Measurements from ENCODE around the gene DPEP2NB. TPM values are rescaled to one million over a fixed set of nuclear protein-coding genes. Genes with fewer than 3 reads are reported as not detected.

The DPEP2NB gene
- total and polyA plus RNA-seq, 7 donors, result 0.05 TPM; not detected in 6

DNA sequence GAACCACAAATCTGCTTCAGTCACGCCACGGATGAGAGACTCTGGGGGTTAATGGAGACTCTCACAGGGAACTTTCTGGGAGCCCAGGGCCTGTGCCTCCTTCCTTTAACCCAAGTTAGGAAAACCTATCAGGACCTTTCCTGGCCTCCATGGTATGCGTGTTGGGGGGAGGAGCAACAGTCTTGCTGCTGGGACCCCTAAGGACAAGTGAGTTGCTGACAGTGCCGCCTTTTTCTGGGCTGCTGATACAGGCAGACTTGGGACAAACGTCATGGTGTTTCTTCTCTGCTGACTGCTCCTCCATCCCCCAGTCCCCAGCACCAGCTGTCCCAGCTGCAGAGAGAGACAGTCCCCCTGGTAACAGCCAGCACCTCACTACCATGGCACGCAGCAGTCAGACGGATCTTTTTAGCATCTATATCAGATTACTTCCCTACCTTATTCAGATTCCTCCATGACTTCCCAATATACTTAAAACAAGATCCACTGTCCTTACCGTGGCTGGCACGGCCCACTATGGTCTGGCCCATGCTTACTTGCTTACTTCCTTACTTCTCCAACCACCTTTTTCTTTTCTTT, 6.5 kb downstream of the DPEP2NB start:
- no peak for DNase-seq
- WGBS, 3 donors, result 32 to 47% (median 36%) methylated on average over 9 of the region's 9 CpGs
- H3K9me3 ChIP-seq, result no peaks in the 10 kb centered on the region
- TF ChIP-seq, protein P1, sequence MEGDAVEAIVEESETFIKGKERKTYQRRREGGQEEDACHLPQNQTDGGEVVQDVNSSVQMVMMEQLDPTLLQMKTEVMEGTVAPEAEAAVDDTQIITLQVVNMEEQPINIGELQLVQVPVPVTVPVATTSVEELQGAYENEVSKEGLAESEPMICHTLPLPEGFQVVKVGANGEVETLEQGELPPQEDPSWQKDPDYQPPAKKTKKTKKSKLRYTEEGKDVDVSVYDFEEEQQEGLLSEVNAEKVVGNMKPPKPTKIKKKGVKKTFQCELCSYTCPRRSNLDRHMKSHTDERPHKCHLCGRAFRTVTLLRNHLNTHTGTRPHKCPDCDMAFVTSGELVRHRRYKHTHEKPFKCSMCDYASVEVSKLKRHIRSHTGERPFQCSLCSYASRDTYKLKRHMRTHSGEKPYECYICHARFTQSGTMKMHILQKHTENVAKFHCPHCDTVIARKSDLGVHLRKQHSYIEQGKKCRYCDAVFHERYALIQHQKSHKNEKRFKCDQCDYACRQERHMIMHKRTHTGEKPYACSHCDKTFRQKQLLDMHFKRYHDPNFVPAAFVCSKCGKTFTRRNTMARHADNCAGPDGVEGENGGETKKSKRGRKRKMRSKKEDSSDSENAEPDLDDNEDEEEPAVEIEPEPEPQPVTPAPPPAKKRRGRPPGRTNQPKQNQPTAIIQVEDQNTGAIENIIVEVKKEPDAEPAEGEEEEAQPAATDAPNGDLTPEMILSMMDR (IDR thresholded peaks at IDR 0.05), result no peak
- no peaks in the 10 kb centered on the region for H3K4me1 ChIP-seq
- H3K36me3 ChIP-seq (ENCODE audit: insufficient read depth in 1 of 2, low read depth in 1 of 2), result no peaks in the 10 kb centered on the region
- ATAC-seq, result peak in 3 of 4 donors; percentile 24 to 70 (median 67)
- intact Hi-C loops (cut with DNase I), result no loop called here
- no peak overlapping the region for H3K4me3 ChIP-seq
- no peaks in the 10 kb centered on the region for H3K27me3 ChIP-seq (ENCODE audit: insufficient read depth in 3 of 3, low read length in 2 of 3)
- H3K27ac ChIP-seq, result no peak overlapping the region

DNA sequence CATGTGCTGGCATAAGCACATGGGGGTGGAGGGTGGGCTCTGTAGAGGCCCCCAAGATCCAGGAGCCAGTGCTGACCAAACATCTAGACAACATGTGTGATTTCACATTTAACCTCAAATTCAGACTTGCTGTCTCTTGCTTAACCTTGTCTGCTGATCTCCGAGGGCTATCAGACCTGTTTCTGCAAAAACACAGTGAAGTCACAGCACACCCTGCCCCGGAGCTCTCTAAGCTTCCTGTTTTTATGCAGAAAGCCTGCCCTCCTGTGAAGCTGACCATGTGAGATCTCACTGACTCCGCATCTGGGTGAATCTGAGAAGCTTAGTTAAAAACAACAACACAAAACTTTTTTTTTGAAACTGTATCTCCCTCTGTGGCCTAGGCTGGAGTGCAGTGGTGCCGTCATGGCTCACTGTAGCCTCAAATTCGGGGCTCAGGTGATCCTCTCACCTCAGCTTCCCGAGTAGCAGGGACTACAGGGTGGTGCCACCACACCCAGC, 9.9 kb downstream of the DPEP2NB start:
- WGBS, 3 donors, result 47 to 61% (median 49%) methylated on average over 6 of the region's 6 CpGs
- TF ChIP-seq, protein P1 (IDR thresholded peaks at IDR 0.05), result no peak
- Histone ChIP-seq H3K36me3 (ENCODE audit: insufficient read depth in 1 of 2, low read depth in 1 of 2) (no peaks in the 10 kb centered on the region), H3K27me3 (ENCODE audit: insufficient read depth in 3 of 3, low read length in 2 of 3) (no peaks in the 10 kb centered on the region), H3K27ac (peak overlapping the region; percentile 36), H3K9me3 (no peaks in the 10 kb centered on the region), H3K4me3 (no peak overlapping the region), H3K4me1 (no peaks in the 10 kb centered on the region)
- intact Hi-C loops (cut with DNase I), result no loop called here
- ATAC-seq (peak in 2 of 4 donors; percentile 41 to 50), DNase-seq (no peak)

DNA sequence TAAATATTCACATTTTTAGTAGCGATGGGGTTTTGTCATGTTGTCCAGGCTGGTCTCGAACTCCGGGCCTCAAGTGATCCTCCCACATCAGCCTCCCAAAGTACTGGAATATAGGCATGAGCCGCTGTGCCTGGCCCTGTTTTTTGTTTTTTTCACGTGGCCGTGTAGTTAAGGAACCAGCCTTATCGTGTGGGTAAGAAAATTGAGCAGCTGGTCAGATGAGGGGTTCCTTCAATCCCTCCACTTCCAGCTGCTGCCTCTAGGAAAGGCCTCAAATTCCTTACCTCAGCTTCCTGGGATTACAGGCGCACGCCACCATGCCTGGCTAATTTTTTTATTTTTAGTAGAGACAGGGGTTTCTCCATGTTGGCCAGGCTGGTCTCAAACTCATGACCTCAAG, 10.5 kb downstream of the DPEP2NB start:
- no peaks in the 10 kb centered on the region for H3K27me3 ChIP-seq (ENCODE audit: insufficient read depth in 3 of 3, low read length in 2 of 3)
- ATAC-seq (no peak), DNase-seq (no peak)
- no peaks in the 10 kb centered on the region for H3K36me3 ChIP-seq (ENCODE audit: insufficient read depth in 1 of 2, low read depth in 1 of 2)
- intact Hi-C loops (cut with DNase I), result no loop called here
- H3K4me3 ChIP-seq, result no peak overlapping the region
- 70 to 79% (median 73%) methylated on average over 9 of the region's 9 CpGs for WGBS, 3 donors
- H3K27ac ChIP-seq, result peak overlapping the region; percentile 36
- no peaks in the 10 kb centered on the region for H3K4me1 ChIP-seq
- TF ChIP-seq, protein P1 (IDR thresholded peaks at IDR 0.05), result no peak
- H3K9me3 ChIP-seq, result no peaks in the 10 kb centered on the region

DNA sequence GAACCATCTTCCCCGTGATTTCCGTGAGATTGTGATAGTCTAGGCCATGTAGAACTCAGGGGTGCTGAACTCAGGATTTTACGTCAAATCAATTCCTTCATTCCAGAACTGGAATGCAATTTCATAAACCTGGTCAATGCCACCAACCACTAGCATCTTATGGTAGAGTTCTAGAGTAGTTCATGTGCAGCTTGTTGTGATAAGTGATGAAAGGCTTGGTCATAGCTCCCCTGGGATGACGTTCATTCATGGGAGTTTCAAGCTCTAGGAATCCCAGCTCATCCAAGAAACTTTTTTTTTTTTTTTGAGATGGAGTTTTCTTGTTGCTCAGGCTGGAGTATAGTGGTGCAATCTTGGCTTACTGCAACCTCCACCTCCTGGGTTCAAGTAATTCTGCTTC, 12.7 kb downstream of the DPEP2NB start:
- intact Hi-C loops (cut with DNase I), result no loop called here
- TF ChIP-seq, protein P1 (IDR thresholded peaks at IDR 0.05), result no peak
- H3K27me3 ChIP-seq (ENCODE audit: insufficient read depth in 3 of 3, low read length in 2 of 3), result no peaks in the 10 kb centered on the region
- H3K36me3 ChIP-seq (ENCODE audit: insufficient read depth in 1 of 2, low read depth in 1 of 2), result no peaks in the 10 kb centered on the region
- ATAC-seq (no peak), DNase-seq (no peak)
- H3K27ac ChIP-seq, result no peak overlapping the region
- H3K4me3 ChIP-seq, result no peak overlapping the region
- no peaks in the 10 kb centered on the region for H3K4me1 ChIP-seq
- H3K9me3 ChIP-seq, result no peaks in the 10 kb centered on the region
- 78 to 83% (median 80%) methylated on average over 4 of the region's 4 CpGs for WGBS, 3 donors

DNA sequence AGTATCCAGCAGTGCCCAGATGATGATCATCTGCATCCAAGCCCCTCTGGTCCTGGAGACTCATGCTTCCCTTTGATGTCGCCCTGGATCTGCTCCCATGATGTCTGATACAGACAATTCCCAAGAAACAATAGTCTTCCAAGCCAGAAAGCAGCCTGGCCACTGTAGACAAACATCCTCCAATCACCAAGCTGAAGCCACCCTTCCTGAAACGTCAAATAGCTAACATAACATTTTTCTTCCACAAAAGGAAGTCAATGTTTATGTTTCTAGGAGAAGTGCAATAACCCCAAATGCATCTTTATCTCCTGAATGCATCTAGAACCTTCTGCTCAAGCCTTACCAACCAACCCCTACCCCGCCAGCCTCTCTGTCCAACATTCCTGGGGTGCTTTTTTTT, 15.3 kb downstream of the DPEP2NB start:
- H3K4me1 ChIP-seq, result no peaks in the 10 kb centered on the region
- TF ChIP-seq, protein P1 (IDR thresholded peaks at IDR 0.05), result no peak
- H3K27me3 ChIP-seq (ENCODE audit: insufficient read depth in 3 of 3, low read length in 2 of 3), result no peaks in the 10 kb centered on the region
- no peak for ATAC-seq
- H3K27ac ChIP-seq, result peak overlapping the region; percentile 41
- intact Hi-C loops (cut with DNase I), result no loop called here
- 48 to 58% (median 51%) methylated on average over 3 of the region's 3 CpGs for WGBS, 3 donors
- H3K36me3 ChIP-seq (ENCODE audit: insufficient read depth in 1 of 2, low read depth in 1 of 2), result no peaks in the 10 kb centered on the region
- no peaks in the 10 kb centered on the region for H3K9me3 ChIP-seq
- no peak overlapping the region for H3K4me3 ChIP-seq
- DNase-seq, result no peak

Measured in psoas muscle (tissue), 8 donors.